HCT116 (cell line): ENCODE measurements around the gene MYL6B.

Source experiments
- EGR1 ChIP-seq: IDR thresholded peaks from 2 replicates; pipeline ENCODE4 v1.6.1; 2012; ENCODE audit warnings: low read depth
- EZH2 ChIP-seq: fragments of 200-600 bp; sonication (generic); IDR thresholded peaks from 2 replicates; pipeline ENCODE4 v1.6.1; 2017; ENCODE audit warnings: antibody characterized with exemption, mixed run types
- POLR2A ChIP-seq: IDR thresholded peaks from 2 replicates; pipeline ENCODE4 v1.7.0; 2011; ENCODE audit warnings: borderline replicate concordance; ENCODE audit not compliant: insufficient read depth, insufficient read length; ENCODE audit errors: extremely low read depth
- POLR2AphosphoS5 ChIP-seq: IDR thresholded peaks from 2 replicates; pipeline ENCODE4 v1.6.1; 2011; ENCODE audit warnings: mild to moderate bottlenecking, low read depth, low read length, moderate library complexity
- SP1 ChIP-seq: IDR thresholded peaks from 2 replicates; pipeline ENCODE4 v1.6.1; 2012; ENCODE audit warnings: low read depth
- TCF7L2 ChIP-seq: IDR thresholded peaks from 2 replicates; pipeline ENCODE4 v1.7.0; 2011; ENCODE audit warnings: borderline replicate concordance, inconsistent platforms; ENCODE audit not compliant: insufficient read depth, insufficient read length; ENCODE audit errors: extremely low read depth
- YY1 ChIP-seq: IDR thresholded peaks from 2 replicates; pipeline ENCODE4 v1.6.1; 2011; ENCODE audit warnings: low read length, low read depth, moderate library complexity, mild to moderate bottlenecking; ENCODE audit not compliant: insufficient replicate concordance; ENCODE audit errors: extremely low read depth
- ZFX ChIP-seq: fragments of 450-650 bp; IDR thresholded peaks from 2 replicates; pipeline ENCODE4 v1.6.1; 2017
- ZNF274 ChIP-seq: fragments of 200-500 bp; sonication (Bioruptor generic); IDR thresholded peaks from 2 replicates; pipeline ENCODE4 v1.6.1; 2014; ENCODE audit warnings: mild to moderate bottlenecking, low read depth, low read length, inconsistent platforms
- TF ChIP-seq, protein P1 (sequence below): IDR thresholded peaks from 2 replicates; pipeline ENCODE4 v1.6.1; 2011; ENCODE audit warnings: mild to moderate bottlenecking, low read length, moderate library complexity; ENCODE audit not compliant: insufficient replicate concordance; ENCODE audit errors: extremely low read depth
- TF ChIP-seq, protein P2 (sequence below), 3 experiments: fragments of 200-600 bp in 1 of 3; sonication (generic) in 1 of 3; IDR thresholded peaks in 2 of 3; conservative IDR thresholded peaks in 1 of 3; 2 replicates each; pipeline ENCODE4 v1.5.1; 2012 to 2017; ENCODE audit warnings: low read depth in 2 of 3, low read length in 2 of 3, antibody characterized with exemption in 1 of 3, borderline replicate concordance in 1 of 3, control low read depth in 1 of 3, mild to moderate bottlenecking in 1 of 3, mixed read lengths in 1 of 3, mixed run types in 1 of 3, moderate library complexity in 1 of 3; ENCODE audit not compliant: insufficient read depth in 1 of 3
- TF ChIP-seq, protein P3 (sequence below): IDR thresholded peaks from 2 replicates; pipeline ENCODE4 v1.6.1; 2012; ENCODE audit warnings: low read depth
- TF ChIP-seq, protein P4 (sequence below): IDR thresholded peaks from 2 replicates; pipeline ENCODE4 v1.6.1; 2012

DNA sequence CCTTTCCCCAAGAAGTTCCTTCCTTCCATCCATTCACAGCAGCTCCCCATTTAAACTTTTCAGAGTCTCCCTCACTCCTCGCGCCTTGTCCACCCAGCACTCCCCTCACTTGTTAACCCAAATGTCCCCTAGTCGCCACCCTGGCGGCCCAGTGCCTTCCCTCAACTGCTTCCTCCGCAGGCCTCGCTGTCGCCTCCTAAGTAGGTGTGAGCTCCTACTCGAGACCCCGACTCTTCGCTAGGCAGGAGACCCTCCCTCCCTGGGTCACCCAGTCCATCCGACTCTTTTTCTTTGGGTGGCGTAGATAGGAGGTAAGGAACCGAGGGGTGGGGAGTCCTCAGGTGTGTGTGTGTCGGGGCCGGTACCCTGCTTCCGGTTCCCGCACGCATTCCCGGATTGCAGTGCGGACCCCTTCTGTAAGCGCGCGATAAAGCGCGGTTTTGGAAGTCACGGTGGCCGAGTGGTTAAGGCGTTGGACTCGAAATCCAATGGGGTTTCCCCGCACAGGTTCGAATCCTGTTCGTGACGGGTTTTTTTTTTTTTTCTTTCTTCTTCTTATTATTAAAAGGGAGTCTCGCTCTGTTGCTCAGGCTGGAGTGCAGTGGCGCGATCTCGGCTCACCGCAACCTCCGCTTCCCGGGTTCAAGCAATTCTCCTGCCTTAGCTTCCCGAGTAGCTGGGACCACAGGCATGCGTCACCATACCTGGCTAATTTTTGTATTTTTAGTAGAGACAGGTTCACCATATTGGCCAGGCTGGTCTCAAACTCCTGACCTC, 37.7 kb downstream of the MYL6B start:
- TF ChIP-seq, protein P1, sequence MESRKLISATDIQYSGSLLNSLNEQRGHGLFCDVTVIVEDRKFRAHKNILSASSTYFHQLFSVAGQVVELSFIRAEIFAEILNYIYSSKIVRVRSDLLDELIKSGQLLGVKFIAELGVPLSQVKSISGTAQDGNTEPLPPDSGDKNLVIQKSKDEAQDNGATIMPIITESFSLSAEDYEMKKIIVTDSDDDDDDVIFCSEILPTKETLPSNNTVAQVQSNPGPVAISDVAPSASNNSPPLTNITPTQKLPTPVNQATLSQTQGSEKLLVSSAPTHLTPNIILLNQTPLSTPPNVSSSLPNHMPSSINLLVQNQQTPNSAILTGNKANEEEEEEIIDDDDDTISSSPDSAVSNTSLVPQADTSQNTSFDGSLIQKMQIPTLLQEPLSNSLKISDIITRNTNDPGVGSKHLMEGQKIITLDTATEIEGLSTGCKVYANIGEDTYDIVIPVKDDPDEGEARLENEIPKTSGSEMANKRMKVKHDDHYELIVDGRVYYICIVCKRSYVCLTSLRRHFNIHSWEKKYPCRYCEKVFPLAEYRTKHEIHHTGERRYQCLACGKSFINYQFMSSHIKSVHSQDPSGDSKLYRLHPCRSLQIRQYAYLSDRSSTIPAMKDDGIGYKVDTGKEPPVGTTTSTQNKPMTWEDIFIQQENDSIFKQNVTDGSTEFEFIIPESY, result peak; percentile 66
- TF ChIP-seq ZNF274 (no peak), EZH2 (no peak), POLR2AphosphoS5 (no peak), POLR2A (peak; percentile 45), YY1 (peak; percentile 64), ZFX (peak; percentile 39; the same call in 1 of the 2 replicates), TCF7L2 (no peak), EGR1 (no peak), SP1 (no peak; the same call in 1 of the 2 replicates)
- TF ChIP-seq, protein P2, sequence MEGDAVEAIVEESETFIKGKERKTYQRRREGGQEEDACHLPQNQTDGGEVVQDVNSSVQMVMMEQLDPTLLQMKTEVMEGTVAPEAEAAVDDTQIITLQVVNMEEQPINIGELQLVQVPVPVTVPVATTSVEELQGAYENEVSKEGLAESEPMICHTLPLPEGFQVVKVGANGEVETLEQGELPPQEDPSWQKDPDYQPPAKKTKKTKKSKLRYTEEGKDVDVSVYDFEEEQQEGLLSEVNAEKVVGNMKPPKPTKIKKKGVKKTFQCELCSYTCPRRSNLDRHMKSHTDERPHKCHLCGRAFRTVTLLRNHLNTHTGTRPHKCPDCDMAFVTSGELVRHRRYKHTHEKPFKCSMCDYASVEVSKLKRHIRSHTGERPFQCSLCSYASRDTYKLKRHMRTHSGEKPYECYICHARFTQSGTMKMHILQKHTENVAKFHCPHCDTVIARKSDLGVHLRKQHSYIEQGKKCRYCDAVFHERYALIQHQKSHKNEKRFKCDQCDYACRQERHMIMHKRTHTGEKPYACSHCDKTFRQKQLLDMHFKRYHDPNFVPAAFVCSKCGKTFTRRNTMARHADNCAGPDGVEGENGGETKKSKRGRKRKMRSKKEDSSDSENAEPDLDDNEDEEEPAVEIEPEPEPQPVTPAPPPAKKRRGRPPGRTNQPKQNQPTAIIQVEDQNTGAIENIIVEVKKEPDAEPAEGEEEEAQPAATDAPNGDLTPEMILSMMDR (IDR thresholded peaks at IDR 0.05 in 2 of 3, conservative IDR thresholded peaks at IDR 0.05 in 1 of 3; ENCODE audit: borderline replicate concordance in 1 of 3, insufficient read depth in 1 of 3, low read depth in 2 of 3, low read length in 2 of 3), result no peak
- TF ChIP-seq, protein P3, sequence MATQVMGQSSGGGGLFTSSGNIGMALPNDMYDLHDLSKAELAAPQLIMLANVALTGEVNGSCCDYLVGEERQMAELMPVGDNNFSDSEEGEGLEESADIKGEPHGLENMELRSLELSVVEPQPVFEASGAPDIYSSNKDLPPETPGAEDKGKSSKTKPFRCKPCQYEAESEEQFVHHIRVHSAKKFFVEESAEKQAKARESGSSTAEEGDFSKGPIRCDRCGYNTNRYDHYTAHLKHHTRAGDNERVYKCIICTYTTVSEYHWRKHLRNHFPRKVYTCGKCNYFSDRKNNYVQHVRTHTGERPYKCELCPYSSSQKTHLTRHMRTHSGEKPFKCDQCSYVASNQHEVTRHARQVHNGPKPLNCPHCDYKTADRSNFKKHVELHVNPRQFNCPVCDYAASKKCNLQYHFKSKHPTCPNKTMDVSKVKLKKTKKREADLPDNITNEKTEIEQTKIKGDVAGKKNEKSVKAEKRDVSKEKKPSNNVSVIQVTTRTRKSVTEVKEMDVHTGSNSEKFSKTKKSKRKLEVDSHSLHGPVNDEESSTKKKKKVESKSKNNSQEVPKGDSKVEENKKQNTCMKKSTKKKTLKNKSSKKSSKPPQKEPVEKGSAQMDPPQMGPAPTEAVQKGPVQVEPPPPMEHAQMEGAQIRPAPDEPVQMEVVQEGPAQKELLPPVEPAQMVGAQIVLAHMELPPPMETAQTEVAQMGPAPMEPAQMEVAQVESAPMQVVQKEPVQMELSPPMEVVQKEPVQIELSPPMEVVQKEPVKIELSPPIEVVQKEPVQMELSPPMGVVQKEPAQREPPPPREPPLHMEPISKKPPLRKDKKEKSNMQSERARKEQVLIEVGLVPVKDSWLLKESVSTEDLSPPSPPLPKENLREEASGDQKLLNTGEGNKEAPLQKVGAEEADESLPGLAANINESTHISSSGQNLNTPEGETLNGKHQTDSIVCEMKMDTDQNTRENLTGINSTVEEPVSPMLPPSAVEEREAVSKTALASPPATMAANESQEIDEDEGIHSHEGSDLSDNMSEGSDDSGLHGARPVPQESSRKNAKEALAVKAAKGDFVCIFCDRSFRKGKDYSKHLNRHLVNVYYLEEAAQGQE, result no peak
- TF ChIP-seq, protein P4, sequence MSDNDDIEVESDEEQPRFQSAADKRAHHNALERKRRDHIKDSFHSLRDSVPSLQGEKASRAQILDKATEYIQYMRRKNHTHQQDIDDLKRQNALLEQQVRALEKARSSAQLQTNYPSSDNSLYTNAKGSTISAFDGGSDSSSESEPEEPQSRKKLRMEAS, result peak; percentile 60
